ENCODE results near the gene RANBP17.

RANBP17 gene

GRCh38 chr5:171092194-171092593 lies 230.4 kb downstream of the RANBP17 start:
- DNase-seq, result no peak

- no peak for DNase-seq
Measured at GRCh38 chr5:171093598-171093997, 231.8 kb downstream of the RANBP17 start.

- no peak for DNase-seq
Measured at GRCh38 chr5:171094356-171094755, 232.5 kb downstream of the RANBP17 start.

GRCh38 chr5:171102877-171103610 lies 241.2 kb downstream of the RANBP17 start:
- DNase-seq, result no peak

- no peak for DNase-seq
Measured at GRCh38 chr5:171107669-171108068, 245.9 kb downstream of the RANBP17 start.

GRCh38 chr5:171115519-171115918 lies 253.7 kb downstream of the RANBP17 start:
- DNase-seq, result no peak

DNA sequence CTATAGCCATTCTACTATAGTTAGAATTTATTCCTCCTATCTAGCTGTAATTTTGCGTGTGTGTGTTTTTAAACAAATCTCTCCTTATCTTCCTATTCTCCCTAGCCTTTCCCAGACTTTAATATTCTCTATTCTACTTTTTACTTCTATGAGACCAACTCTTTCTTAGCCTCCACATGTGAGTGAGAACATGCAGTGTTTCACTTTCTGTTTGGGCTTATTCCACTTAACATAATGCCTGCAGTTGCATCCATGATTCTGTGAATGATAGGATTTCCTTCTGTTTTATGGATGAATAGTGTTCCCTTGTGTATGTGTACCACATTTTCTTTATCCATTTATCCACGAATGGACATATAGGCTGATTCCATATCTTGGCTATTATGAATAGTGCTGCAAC lies 254.9 kb downstream of the RANBP17 start:
- DNase-seq, result no peak

DNA sequence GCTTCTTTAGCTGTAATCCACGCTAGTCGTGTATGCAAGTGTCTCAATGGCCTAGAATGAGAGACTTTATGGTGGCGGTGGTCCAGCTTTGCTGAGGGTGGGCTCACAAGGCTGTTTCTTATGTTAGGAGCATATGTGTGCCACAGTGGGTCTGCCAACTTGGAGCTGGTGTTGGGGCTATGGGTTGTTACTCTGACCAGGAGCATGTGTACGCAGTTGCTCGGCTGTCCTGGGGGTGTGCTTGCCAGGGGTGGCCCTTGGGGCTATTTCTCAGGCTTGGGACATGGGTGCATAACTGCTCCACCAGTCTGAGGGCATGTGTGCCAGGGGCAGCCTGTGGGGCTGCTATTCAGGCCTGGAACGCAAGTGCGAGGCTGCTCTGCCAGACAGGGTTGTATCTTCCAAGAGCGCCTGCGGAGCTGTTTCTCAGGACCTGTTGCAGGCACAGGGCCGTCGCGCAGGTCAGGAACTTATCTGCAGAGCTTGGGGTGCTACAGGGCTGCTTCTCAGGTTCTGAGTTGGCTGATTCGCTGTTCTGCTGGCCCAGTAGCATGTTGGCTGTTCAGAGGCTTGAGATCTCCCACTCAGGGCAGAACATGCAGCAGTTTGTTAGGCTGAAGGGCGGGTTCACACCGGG lies 259.3 kb downstream of the RANBP17 start:
- no peak for DNase-seq

GRCh38 chr5:171121638-171122037 lies 259.8 kb downstream of the RANBP17 start:
- DNase-seq, result no peak

- DNase-seq, result no peak
Measured at GRCh38 chr5:171122372-171122771, 260.6 kb downstream of the RANBP17 start.

DNA sequence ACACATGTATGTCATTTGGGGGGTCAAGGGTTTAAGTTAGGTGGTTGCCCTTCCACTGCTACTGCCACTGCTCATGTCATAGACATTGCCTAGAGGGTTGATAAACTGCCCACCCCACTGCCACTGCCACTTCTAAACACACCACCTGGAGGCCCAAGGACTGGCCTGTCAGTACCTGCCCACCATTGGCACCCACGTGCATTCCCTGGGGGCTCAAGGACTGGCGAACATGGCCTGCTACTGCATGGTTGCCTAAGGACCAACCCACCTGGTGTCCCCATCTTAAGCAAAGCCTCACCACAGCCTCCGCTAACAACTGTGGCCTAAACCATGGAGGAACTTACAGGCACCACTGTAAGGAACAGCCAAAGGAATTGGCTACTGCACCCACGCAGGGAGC lies 261.6 kb downstream of the RANBP17 start:
- DNase-seq, result no peak

GRCh38 chr5:171127314-171127713 lies 265.5 kb downstream of the RANBP17 start:
- no peak for DNase-seq

GRCh38 chr5:171128136-171128535 lies 266.3 kb downstream of the RANBP17 start:
- no peak for DNase-seq

DNA sequence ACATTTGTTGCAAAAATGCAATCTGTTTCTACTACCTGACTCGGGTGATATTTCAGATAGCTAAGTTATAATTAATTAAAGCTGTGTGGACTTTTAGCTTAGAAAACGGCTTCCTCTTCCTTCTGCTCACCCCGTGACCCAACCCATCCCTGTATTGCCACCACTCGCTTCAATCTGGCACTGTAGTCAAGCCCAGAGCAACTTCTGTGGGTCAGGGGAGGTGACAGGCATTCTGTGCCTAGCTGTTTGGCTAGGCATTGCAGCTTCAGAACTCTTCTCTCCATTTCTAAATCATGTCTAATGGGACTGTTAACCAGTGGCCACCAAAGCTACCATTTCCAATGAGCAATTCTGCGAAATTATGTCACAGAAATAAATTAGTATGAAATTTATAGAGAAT lies 267.5 kb downstream of the RANBP17 start:
- no peak for DNase-seq

DNA sequence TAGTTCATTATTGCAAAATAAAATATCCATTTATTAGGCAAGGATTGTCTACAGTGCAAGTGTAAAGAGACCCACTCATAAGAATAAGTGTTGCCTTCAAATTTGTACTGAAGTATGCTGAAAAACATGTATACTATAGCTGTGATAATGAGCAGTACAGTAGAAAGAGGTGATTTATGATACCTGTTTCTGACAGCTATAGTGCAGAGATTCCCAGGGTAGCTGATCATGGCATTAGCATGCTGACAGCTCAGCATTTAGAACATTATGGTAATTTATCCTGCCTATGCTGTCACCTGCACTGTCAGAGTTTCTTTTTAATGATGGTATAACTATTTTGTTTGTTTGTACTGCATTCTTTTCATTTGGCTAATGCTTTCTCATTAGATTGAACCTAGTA lies 269.7 kb downstream of the RANBP17 start:
- DNase-seq, result no peak

DNA sequence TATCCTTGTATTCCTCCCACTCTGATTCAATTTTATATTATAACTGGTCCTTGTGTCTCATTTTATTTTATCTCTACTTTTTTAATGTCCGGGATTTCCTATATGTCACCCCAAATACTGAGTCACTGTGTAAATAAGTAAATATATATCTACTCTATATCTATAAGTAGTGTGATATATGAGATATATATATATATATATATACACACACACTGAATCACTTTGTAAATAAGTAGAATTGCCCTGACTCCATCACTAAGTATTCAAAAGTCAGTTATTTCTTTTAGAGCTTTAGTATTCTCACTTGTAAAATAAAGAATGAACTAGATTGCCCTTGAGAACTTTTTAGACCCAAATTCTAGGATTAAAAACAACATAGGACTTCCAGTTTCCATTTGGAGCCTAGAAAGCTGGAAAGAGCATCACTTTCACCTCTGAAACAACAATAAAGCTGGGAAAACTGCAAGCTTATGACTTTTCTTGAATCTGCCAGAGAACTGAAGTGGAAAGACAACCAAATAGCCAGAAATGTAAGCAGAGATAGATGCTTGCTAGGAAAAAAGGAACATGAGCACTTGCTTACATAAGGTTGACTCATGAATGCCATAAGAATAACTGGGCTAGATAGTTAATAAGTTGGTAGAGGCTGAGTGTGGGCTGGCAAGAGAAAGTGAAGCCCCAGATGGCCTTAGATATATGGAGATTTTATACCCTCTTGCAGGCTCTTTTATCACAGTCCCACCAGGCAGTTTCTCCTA lies 276.1 kb downstream of the RANBP17 start:
- DNase-seq, result no peak

DNA sequence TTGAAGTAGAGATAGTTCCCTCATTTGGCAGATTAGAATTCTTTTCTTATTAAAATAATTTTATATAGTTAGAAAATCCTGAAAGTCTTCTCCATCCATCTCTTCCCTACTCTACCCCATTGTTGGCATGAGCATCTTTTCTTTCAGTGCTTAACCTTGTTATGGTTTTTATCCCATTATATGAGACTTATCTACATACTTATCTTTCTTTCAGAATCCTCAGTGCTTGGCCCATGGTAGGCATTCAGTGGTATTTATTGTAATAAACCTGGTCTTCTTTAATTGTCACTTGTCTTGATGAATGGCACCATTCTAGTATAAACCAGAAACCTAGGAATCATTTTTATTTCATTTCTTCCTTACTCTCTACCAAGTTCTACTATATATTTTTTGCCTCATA lies 277.4 kb downstream of the RANBP17 start:
- no peak for DNase-seq

DNA sequence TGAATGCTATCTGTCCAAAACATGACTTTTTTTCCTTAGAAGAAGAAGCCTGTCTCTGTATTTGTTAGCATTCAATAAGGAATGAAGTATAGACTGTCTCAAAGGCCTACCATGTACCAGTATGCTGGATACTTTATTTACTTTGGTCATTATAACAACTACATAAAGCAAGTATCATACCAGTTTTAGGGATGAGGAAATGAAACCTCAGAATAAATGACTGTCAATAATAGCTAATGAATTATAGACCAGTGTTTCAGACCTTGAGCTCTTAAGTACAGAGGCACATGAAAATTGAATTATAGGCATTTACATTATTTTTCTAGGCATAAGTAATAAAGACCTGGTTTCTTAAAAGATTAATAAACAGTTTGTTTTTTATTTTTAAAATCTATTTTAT lies 280.8 kb downstream of the RANBP17 start:
- no peak for DNase-seq

DNA sequence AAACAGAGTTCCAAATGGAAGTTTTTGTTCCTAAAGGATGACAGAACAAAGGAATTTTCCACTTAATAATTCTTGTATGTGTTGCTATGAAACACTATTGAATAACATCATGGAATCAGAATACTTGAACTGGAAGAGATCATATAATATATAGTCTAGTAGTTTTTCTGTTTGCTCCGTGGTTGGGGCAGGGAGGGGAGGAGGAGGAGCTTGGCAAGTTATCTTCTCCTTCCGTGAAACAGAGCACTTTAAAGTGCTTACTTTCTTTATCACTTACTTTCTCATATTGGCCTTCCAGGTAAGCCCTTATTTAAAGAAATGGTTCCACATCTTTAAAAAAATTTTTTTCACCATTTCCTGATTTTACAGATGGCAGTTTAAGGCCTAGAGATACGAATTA lies 281.4 kb downstream of the RANBP17 start:
- DNase-seq, result no peak

GRCh38 chr5:171143926-171144325 lies 282.1 kb downstream of the RANBP17 start:
- DNase-seq, result no peak

DNA sequence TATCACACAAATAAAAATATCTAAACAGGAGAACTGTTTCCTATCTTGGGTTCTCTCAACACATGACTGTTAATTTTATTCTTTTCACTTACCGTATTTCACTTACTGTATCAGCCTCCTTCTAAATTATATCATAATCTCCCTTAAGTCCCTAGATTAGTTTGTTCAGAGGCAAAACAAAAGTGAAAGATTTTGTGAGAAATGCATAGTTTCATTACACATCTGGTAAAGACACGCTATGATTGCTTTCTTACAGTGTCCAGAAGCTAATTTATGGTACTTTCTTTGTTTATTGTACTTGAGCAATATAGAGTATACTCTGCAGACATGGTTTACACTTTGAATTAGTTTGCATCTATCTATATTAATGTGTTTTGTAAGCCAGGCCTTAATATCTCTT lies 287.5 kb downstream of the RANBP17 start:
- no peak for DNase-seq

- DNase-seq, result no peak
Measured at GRCh38 chr5:171149772-171150171, 288.0 kb downstream of the RANBP17 start.

DNA sequence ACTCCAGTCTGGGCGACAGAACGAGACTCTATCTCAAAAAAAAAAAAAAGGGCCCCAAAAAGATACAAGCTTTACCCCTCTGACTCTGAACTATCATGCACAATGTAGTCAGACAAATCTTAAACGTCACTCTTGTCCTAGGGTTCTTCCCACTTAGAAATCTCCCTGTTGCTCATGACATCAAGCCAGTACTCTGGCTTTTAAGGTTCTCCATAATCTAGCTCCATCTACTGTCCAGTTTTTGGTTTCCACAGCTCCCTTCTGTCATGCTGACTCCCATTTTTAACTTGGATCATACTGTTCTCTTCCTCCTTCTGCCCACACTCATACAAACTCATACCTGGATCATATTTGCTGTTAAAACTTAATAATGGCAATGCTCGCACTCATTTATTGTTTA lies 290.6 kb downstream of the RANBP17 start:
- DNase-seq, result no peak

All from amygdala (tissue), 56 donors.